HepG2 (cell line): Measurements from ENCODE around the gene ANKRD65. TPM values are rescaled to one million over a fixed set of nuclear protein-coding genes. Genes with fewer than 3 reads are reported as not detected.

Experiments used
- FOXJ3 ChIP-seq: sonication (generic); formaldehyde crosslinking; IDR thresholded peaks from 2 replicates; pipeline ENCODE4 v1.4.0; 2020; ENCODE audit warnings: missing genetic modification reagents, mild to moderate bottlenecking, borderline replicate concordance
- GTF2F1 ChIP-seq: fragments of 150-350 bp; IDR thresholded peaks from 2 replicates; pipeline ENCODE4 v1.6.1; 2014; ENCODE audit warnings: low read length
- KAT7 ChIP-seq: IDR thresholded peaks from 2 replicates; pipeline ENCODE4 v1.6.1; 2018; ENCODE audit warnings: borderline replicate concordance, missing compliant biosample characterization
- TBX3 ChIP-seq: fragments of 450-650 bp; IDR thresholded peaks from 2 replicates; pipeline ENCODE4 v1.6.1; 2017; ENCODE audit warnings: antibody characterized with exemption, mild to moderate bottlenecking, inconsistent platforms, borderline replicate concordance
- ZNF335 ChIP-seq: sonication (generic); formaldehyde crosslinking; IDR thresholded peaks from 2 replicates; pipeline ENCODE4 v1.4.0; 2020; ENCODE audit warnings: missing genetic modification reagents
- ZNF552 ChIP-seq: sonication (generic); formaldehyde crosslinking; IDR thresholded peaks from 2 replicates; pipeline ENCODE4 v1.9.0; 2022; ENCODE audit warnings: missing genetic modification reagents, mild to moderate bottlenecking, borderline replicate concordance
- ZNF570 ChIP-seq: sonication (generic); formaldehyde crosslinking; IDR thresholded peaks from 2 replicates; pipeline ENCODE4 v1.4.0; 2020; ENCODE audit warnings: mild to moderate bottlenecking, missing genetic modification reagents, borderline replicate concordance
- ZNF572 ChIP-seq: sonication (generic); formaldehyde crosslinking; IDR thresholded peaks from 2 replicates; pipeline ENCODE4 v1.5.1; 2020; ENCODE audit warnings: mild to moderate bottlenecking, missing genetic modification reagents
- ZNF773 ChIP-seq: sonication (generic); formaldehyde crosslinking; IDR thresholded peaks from 2 replicates; pipeline ENCODE4 v1.4.0; 2020; ENCODE audit warnings: missing genetic modification reagents, borderline replicate concordance
- polyA plus RNA-seq, 8 experiments: library from polyadenylated mRNA; depleted of rRNA in 3 of 8; stranded (reverse) in 7 of 8; unstranded in 1 of 8; fragments of >200 nt; fragmentation: Illumina TruSeq in 4 of 8; extraction: Trizol in 4 of 8; gene quantifications; 2 replicates each; pipeline versions ENCODE4 v1.2.1 to v1.2.3, GENCODE V29; 2011 to 2016; ENCODE audit warnings: low read depth in 4 of 8, missing spikeins in 1 of 8, mixed read lengths in 1 of 8; ENCODE audit not compliant: insufficient read depth in 1 of 8
- total RNA-seq, 5 experiments: library from RNA; depleted of rRNA; stranded (reverse); fragments of >200 nt; fragmentation: Illumina TruSeq; extraction: Trizol; gene quantifications; 2 replicates each; pipeline ENCODE4 v1.2.3, GENCODE V29; 2016; ENCODE audit warnings: low read depth in 1 of 5
- TF ChIP-seq, protein P1 (sequence below): fragments of 450-650 bp; IDR thresholded peaks from 2 replicates; pipeline ENCODE4 v1.6.1; 2017; ENCODE audit warnings: mild to moderate bottlenecking
- TF ChIP-seq, protein P2 (sequence below): sonication (generic); formaldehyde crosslinking; IDR thresholded peaks from 2 replicates; pipeline ENCODE4 v1.8.1; 2023; ENCODE audit warnings: mild to moderate bottlenecking, missing genetic modification reagents
- TF ChIP-seq, protein P3 (sequence below): sonication (generic); formaldehyde crosslinking; IDR thresholded peaks from 2 replicates; pipeline ENCODE4 v1.5.1; 2020; ENCODE audit warnings: mild to moderate bottlenecking, missing genetic modification reagents, moderate library complexity
- TF ChIP-seq, protein P4 (sequence below): sonication (generic); formaldehyde crosslinking; IDR thresholded peaks from 2 replicates; pipeline ENCODE4 v1.4.0; 2020; ENCODE audit warnings: missing genetic modification reagents, borderline replicate concordance
- TF ChIP-seq, protein P5 (sequence below): sonication (generic); formaldehyde crosslinking; IDR thresholded peaks from 2 replicates; pipeline ENCODE4 v1.5.1; 2020; ENCODE audit warnings: mild to moderate bottlenecking, missing genetic modification reagents, borderline replicate concordance
- TF ChIP-seq, protein P6 (sequence below): IDR thresholded peaks from 2 replicates; pipeline ENCODE4 v1.6.1; 2016; ENCODE audit warnings: low read depth, borderline replicate concordance

The ANKRD65 gene
- total and polyA plus RNA-seq, 2 of the 13 experiments (the other 11 are each of a cell fraction or from before 2014, with no cell fraction given) = 12.1 to 30.1 TPM

DNA sequence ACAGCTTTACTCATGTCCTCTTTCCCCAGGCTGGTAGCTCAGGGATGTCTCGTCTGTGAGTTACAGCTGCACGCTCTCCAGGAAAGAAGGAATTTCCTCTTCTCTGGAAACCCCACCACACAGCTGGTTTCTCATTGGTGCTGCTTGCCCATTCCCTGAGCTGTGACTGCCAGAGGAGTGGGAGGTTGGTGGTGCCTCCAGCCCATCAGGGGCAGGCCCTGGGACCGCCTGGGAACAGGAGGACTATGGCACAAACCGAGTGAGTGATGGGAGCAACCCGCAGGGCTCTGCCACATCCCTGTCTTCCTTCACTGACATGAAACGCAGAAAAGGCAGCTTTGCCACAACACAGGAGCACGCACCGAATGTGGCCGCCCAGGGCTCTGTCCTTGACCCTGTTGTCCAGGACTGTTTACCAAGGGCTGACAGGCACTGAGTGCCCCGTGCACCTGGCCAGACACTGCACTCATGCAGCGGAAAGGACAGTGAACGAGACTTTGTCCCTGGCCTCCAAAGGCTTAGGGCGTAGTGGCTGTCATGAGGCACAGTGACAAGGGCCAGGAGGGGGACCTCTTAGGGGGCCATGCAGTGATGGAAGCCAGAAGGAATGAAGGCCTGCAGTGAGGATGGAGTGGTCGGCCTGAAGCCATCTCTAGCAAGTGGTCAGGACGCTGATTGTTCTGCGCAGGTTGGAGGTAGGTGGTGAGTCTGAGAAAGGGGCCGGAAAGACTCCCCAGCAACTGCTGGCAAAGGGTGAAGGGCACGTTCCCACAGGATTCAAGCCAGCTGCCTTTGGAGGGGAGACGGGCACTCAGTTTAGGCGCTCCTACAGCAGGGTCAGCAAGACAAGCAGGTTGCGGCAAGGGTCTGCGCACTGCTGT is 20.3 kb downstream of the ANKRD65 start (continued):
- TF ChIP-seq, protein P1, sequence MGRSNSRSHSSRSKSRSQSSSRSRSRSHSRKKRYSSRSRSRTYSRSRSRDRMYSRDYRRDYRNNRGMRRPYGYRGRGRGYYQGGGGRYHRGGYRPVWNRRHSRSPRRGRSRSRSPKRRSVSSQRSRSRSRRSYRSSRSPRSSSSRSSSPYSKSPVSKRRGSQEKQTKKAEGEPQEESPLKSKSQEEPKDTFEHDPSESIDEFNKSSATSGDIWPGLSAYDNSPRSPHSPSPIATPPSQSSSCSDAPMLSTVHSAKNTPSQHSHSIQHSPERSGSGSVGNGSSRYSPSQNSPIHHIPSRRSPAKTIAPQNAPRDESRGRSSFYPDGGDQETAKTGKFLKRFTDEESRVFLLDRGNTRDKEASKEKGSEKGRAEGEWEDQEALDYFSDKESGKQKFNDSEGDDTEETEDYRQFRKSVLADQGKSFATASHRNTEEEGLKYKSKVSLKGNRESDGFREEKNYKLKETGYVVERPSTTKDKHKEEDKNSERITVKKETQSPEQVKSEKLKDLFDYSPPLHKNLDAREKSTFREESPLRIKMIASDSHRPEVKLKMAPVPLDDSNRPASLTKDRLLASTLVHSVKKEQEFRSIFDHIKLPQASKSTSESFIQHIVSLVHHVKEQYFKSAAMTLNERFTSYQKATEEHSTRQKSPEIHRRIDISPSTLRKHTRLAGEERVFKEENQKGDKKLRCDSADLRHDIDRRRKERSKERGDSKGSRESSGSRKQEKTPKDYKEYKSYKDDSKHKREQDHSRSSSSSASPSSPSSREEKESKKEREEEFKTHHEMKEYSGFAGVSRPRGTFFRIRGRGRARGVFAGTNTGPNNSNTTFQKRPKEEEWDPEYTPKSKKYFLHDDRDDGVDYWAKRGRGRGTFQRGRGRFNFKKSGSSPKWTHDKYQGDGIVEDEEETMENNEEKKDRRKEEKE = no peak
- TF ChIP-seq, protein P2, sequence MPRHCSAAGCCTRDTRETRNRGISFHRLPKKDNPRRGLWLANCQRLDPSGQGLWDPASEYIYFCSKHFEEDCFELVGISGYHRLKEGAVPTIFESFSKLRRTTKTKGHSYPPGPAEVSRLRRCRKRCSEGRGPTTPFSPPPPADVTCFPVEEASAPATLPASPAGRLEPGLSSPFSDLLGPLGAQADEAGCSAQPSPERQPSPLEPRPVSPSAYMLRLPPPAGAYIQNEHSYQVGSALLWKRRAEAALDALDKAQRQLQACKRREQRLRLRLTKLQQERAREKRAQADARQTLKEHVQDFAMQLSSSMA (CRISPR knock-in tag) = no peak
- 0 out of 2 replicates have a peak, but pooled peaks have one; percentile 35 for TF ChIP-seq ZNF773 (CRISPR knock-in tag)
- TF ChIP-seq, protein P3, sequence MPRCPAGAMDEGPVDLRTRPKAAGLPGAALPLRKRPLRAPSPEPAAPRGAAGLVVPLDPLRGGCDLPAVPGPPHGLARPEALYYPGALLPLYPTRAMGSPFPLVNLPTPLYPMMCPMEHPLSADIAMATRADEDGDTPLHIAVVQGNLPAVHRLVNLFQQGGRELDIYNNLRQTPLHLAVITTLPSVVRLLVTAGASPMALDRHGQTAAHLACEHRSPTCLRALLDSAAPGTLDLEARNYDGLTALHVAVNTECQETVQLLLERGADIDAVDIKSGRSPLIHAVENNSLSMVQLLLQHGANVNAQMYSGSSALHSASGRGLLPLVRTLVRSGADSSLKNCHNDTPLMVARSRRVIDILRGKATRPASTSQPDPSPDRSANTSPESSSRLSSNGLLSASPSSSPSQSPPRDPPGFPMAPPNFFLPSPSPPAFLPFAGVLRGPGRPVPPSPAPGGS (CRISPR knock-in tag) = peak; percentile 70; the same call in 1 of the 2 replicates
- TF ChIP-seq ZNF335 (CRISPR knock-in tag) = peak; percentile 89
- TF ChIP-seq, protein P4, sequence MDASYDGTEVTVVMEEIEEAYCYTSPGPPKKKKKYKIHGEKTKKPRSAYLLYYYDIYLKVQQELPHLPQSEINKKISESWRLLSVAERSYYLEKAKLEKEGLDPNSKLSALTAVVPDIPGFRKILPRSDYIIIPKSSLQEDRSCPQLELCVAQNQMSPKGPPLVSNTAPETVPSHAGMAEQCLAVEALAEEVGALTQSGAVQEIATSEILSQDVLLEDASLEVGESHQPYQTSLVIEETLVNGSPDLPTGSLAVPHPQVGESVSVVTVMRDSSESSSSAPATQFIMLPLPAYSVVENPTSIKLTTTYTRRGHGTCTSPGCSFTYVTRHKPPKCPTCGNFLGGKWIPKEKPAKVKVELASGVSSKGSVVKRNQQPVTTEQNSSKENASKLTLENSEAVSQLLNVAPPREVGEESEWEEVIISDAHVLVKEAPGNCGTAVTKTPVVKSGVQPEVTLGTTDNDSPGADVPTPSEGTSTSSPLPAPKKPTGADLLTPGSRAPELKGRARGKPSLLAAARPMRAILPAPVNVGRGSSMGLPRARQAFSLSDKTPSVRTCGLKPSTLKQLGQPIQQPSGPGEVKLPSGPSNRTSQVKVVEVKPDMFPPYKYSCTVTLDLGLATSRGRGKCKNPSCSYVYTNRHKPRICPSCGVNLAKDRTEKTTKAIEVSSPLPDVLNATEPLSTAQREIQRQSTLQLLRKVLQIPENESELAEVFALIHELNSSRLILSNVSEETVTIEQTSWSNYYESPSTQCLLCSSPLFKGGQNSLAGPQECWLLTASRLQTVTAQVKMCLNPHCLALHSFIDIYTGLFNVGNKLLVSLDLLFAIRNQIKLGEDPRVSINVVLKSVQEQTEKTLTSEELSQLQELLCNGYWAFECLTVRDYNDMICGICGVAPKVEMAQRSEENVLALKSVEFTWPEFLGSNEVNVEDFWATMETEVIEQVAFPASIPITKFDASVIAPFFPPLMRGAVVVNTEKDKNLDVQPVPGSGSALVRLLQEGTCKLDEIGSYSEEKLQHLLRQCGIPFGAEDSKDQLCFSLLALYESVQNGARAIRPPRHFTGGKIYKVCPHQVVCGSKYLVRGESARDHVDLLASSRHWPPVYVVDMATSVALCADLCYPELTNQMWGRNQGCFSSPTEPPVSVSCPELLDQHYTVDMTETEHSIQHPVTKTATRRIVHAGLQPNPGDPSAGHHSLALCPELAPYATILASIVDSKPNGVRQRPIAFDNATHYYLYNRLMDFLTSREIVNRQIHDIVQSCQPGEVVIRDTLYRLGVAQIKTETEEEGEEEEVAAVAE = no peak
- no peak for TF ChIP-seq ZNF570
- TF ChIP-seq ZNF552 (CRISPR knock-in tag) = peak; percentile 76; the same call in 1 of the 2 replicates
- TF ChIP-seq ZNF572 (CRISPR knock-in tag) = peak; percentile 97; the same call in 1 of the 2 replicates
- TF ChIP-seq KAT7 (CRISPR knock-in tag) = no peak; the same call in 1 of the 2 replicates
- TF ChIP-seq, protein P5, sequence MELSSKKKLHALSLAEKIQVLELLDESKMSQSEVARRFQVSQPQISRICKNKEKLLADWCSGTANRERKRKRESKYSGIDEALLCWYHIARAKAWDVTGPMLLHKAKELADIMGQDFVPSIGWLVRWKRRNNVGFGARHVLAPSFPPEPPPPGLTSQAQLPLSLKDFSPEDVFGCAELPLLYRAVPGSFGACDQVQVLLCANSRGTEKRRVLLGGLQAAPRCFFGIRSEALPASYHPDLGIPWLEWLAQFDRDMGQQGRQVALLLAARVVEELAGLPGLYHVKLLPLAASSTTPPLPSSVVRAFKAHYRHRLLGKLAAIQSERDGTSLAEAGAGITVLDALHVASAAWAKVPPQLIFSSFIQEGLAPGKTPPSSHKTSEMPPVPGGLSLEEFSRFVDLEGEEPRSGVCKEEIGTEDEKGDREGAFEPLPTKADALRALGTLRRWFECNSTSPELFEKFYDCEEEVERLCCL (CRISPR knock-in tag) = no peak
- TF ChIP-seq GTF2F1 = no peak
- TF ChIP-seq, protein P6, sequence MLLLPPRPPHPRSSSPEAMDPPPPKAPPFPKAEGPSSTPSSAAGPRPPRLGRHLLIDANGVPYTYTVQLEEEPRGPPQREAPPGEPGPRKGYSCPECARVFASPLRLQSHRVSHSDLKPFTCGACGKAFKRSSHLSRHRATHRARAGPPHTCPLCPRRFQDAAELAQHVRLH (CRISPR knock-in tag) = peak; percentile 96; the same call in 1 of the 2 replicates
- TF ChIP-seq TBX3 = peak; percentile 65
- peak; percentile 96 for TF ChIP-seq FOXJ3 (CRISPR knock-in tag)
